A549 (cell line): Measurements from ENCODE around the gene PGC. TPM values are rescaled to one million over a fixed set of nuclear protein-coding genes. Genes with fewer than 3 reads are reported as not detected.

Source experiments
- ATAC-seq, 2 experiments: fragments of 200-7000 bp in 1 of 2; fragments of >200 bp in 1 of 2; cut with Nextera tagmentation in 1 of 2; cut with Tn5 transposase in 1 of 2; 3 replicates each; pipeline versions ENCODE4 v1.8.0 to v1.9.1; 2018 to 2020; ENCODE audit warnings: mild to moderate bottlenecking in 1 of 2, moderate library complexity in 1 of 2
- CTCF ChIA-PET: fragments of 300-600 bp; sonication (Branson Sonifier 250); formaldehyde crosslinking; extraction: SDS; loops from one replicate; lab custom pipeline; 2021; ENCODE audit warnings: antibody characterized with exemption, inconsistent platforms; lab: Yijun Ruan, JAX
- POLR2A ChIA-PET: fragments of 350-600 bp; formaldehyde crosslinking; extraction: SDS; loops from one replicate; lab custom pipeline; 2021; ENCODE audit warnings: antibody characterized with exemption, inconsistent platforms; lab: Yijun Ruan, JAX
- DNase-seq, 2 experiments: peaks; one replicate each; pipeline versions ENCODE4 v3.0.0 to v3.0.0-alpha.2; 2011 to 2016; ENCODE audit warnings: low read depth in 1 of 2, low spot score in 1 of 2
- FAIRE-seq: peaks from 2 replicates; lab custom pipeline; 2011; peaks lifted over from hg19 to GRCh38; lab: Jason Lieb, UNC
- H3K27ac ChIP-seq, 2 experiments: fragments of >200 bp; sonication (Bioruptor Twin); formaldehyde crosslinking; 3 replicates each; pipeline ENCODE4 v1.5.1; 2016 to 2017
- H3K4me1 ChIP-seq: fragments of >200 bp; sonication (Bioruptor Twin); formaldehyde crosslinking; 3 replicates; pipeline ENCODE4 v1.6.1; 2016
- H3K4me2 ChIP-seq: fragments of >200 bp; sonication (Bioruptor Twin); formaldehyde crosslinking; 3 replicates; pipeline ENCODE4 v1.6.1; 2016
- H3K4me3 ChIP-seq: fragments of >200 bp; sonication (Bioruptor Twin); formaldehyde crosslinking; 3 replicates; pipeline ENCODE4 v1.5.1; 2016
- H3K9me3 ChIP-seq: fragments of >200 bp; sonication (Bioruptor Twin); formaldehyde crosslinking; 3 replicates; pipeline ENCODE4 v1.6.1; 2016
- CBX8 ChIP-seq: fragments of 200-600 bp; sonication (generic); IDR thresholded peaks from 2 replicates; pipeline ENCODE4 v1.6.1; 2016
- CEBPB ChIP-seq, 2 experiments: fragments of >200 bp in 1 of 2; sonication (Bioruptor Twin) in 1 of 2; formaldehyde crosslinking in 1 of 2; IDR thresholded peaks; 2 replicates each; pipeline ENCODE4 v1.6.1; 2012 to 2016
- CTCF ChIP-seq: fragments of >200 bp; sonication (Bioruptor Twin); formaldehyde crosslinking; IDR thresholded peaks from 3 replicates; pipeline ENCODE4 v1.5.1; 2016
- EHMT2 ChIP-seq: fragments of 200-600 bp; sonication (generic); IDR thresholded peaks from 2 replicates; pipeline ENCODE4 v1.6.1; 2016; ENCODE audit warnings: antibody characterized with exemption, low read depth, mild to moderate bottlenecking, moderate library complexity
- ELK1 ChIP-seq: fragments of 150-350 bp; IDR thresholded peaks from 2 replicates; pipeline ENCODE4 v1.6.1; 2014; ENCODE audit warnings: low read depth, mild to moderate bottlenecking, low read length
- HDAC2 ChIP-seq: fragments of 200-600 bp; sonication (generic); IDR thresholded peaks from 2 replicates; pipeline ENCODE4 v1.6.1; 2016
- HMGXB4 ChIP-seq: fragments of 250-450 bp; sonication (Bioruptor Pico); IDR thresholded peaks from 2 replicates; pipeline ENCODE4 v1.5.0; 2021; ENCODE audit warnings: mild to moderate bottlenecking, moderate library complexity, borderline replicate concordance
- KDM1A ChIP-seq: fragments of 200-600 bp; sonication (generic); IDR thresholded peaks from 2 replicates; pipeline ENCODE4 v1.6.1; 2016; ENCODE audit warnings: low read depth, mild to moderate bottlenecking
- MAFK ChIP-seq: fragments of 450-650 bp; IDR thresholded peaks from 2 replicates; pipeline ENCODE4 v1.6.1; 2014; ENCODE audit not compliant: partially characterized antibody
- MAZ ChIP-seq: fragments of 150-350 bp; IDR thresholded peaks from 2 replicates; pipeline ENCODE4 v1.6.1; 2014; ENCODE audit warnings: antibody characterized with exemption, low read depth, low read length, borderline replicate concordance
- NFE2L2 ChIP-seq: fragments of 150-350 bp; conservative IDR thresholded peaks from 2 replicates; pipeline ENCODE4 v1.6.1; 2014; ENCODE audit warnings: low read length
- NPAS2 ChIP-seq: fragments of 250-450 bp; sonication (Bioruptor Pico); IDR thresholded peaks from 2 replicates; pipeline ENCODE4 v1.8.0; 2022; ENCODE audit warnings: mild to moderate bottlenecking, moderate library complexity, borderline replicate concordance
- POLR2A ChIP-seq: IDR thresholded peaks from 2 replicates; pipeline ENCODE4 v1.6.1; 2012; ENCODE audit warnings: mild to moderate bottlenecking, low read length
- RAD21 ChIP-seq, 2 experiments: fragments of >200 bp in 1 of 2; sonication (Bioruptor Twin) in 1 of 2; formaldehyde crosslinking in 1 of 2; IDR thresholded peaks in 1 of 2; conservative IDR thresholded peaks in 1 of 2; 2 replicates in 1 of 2; 3 replicates in 1 of 2; pipeline ENCODE4 v1.6.1; 2012 to 2018; ENCODE audit warnings: inconsistent platforms in 1 of 2
- TFCP2L1 ChIP-seq: fragments of 250-450 bp; sonication (Bioruptor Pico); IDR thresholded peaks from 2 replicates; pipeline ENCODE4 v1.5.0; 2021; ENCODE audit warnings: mild to moderate bottlenecking
- ZSCAN20 ChIP-seq: fragments of 250-450 bp; sonication (Bioruptor Pico); IDR thresholded peaks from 2 replicates; pipeline ENCODE4 v1.8.0; 2022; ENCODE audit warnings: mild to moderate bottlenecking, moderate library complexity
- WGBS: methylation state at CpG from one replicate; pipeline ENCODE4 v1.1.6; 2017; ENCODE audit errors: missing lambda C conversion rate; 5-methylcytosine and 5-hydroxymethylcytosine counted together
- polyA plus RNA-seq, 4 experiments: library from polyadenylated mRNA; depleted of rRNA in 3 of 4; stranded (reverse); fragments of >200 nt; fragmentation: RNase III in 1 of 4; extraction: RNeasy Plus Mini Kit Qiagen cat#74134 plus additional on column Dnase treatment in 1 of 4; gene quantifications; 2 replicates in 3 of 4; 3 replicates in 1 of 4; pipeline ENCODE4 v1.2.3, GENCODE V29; 2011 to 2017

The PGC gene
- polyA plus RNA-seq, 2 of the 4 experiments (the other 2 are of a cell fraction): not detected

GRCh38 chr6:41774841-41775240 lies 27.6 kb upstream of the PGC start:
- H3K4me2 ChIP-seq: no peak overlapping the region
- H3K27ac ChIP-seq: no peak overlapping the region
- DNase-seq (no peak), FAIRE-seq (no peak), ATAC-seq (no peak)
- H3K9me3 ChIP-seq: no peaks in the 10 kb centered on the region
- peaks cover 7% of the 10 kb centered on the region; the same call in 2 of the 3 replicates for H3K4me1 ChIP-seq
- TF ChIP-seq MAZ: no peak
- WGBS: 74% methylated on average over 3 of the region's 3 CpGs
- H3K4me3 ChIP-seq: no peak overlapping the region
- POLR2A ChIA-PET: interaction anchor here (0.6 kb wide), 1 partner anchor 68 kb away, joined by 4 read pairs; no protein-coding TSS in a partner anchor
- CTCF ChIA-PET: interaction anchor here (0.9 to 4.6 kb wide), 19 partner anchors 11 to 407 kb away, joined by 3 to 49 read pairs (median 5); partner anchors contain the start of genes TFEB and TOMM6

- CTCF ChIA-PET: interaction anchor here (1.6 to 3.0 kb wide), 3 partner anchors 66 to 403 kb away, joined by 3 to 12 read pairs (median 6); no protein-coding TSS in a partner anchor
- H3K4me2 ChIP-seq: no peak overlapping the region
- ATAC-seq (no peak), FAIRE-seq (no peak), DNase-seq (no peak)
- H3K27ac ChIP-seq: no peak overlapping the region
- POLR2A ChIA-PET: no interaction called here
- TF ChIP-seq POLR2A (no peak), CBX8 (no peak), HMGXB4 (CRISPR knock-in tag) (no peak), CEBPB (IDR thresholded peaks at IDR 0.05) (no peak), TFCP2L1 (no peak), HDAC2 (no peak), CTCF (no peak), RAD21 (conservative IDR thresholded peaks at IDR 0.05 in 1 of 2, IDR thresholded peaks at IDR 0.05 in 1 of 2) (no peak), ZSCAN20 (CRISPR knock-in tag) (no peak), ELK1 (no peak)
- no peaks in the 10 kb centered on the region for H3K9me3 ChIP-seq
- peaks cover 20% of the 10 kb centered on the region for H3K4me1 ChIP-seq
- no peak overlapping the region for H3K4me3 ChIP-seq
- 86% methylated on average over 16 of the region's 29 CpGs for WGBS
These were observed 24.1 kb upstream of the PGC start for GRCh38 chr6:41771058-41771983.

GRCh38 chr6:41770381-41771057 lies 23.3 kb upstream of the PGC start:
- ATAC-seq: no peak
- H3K27ac ChIP-seq: no peak overlapping the region
- no peaks in the 10 kb centered on the region for H3K9me3 ChIP-seq
- ChIA-PET POLR2A (no interaction called here), CTCF (no interaction called here)
- 98% methylated on average over 10 of the region's 30 CpGs for WGBS
- H3K4me3 ChIP-seq: no peak overlapping the region
- FAIRE-seq: no peak
- no peak overlapping the region for H3K4me2 ChIP-seq
- H3K4me1 ChIP-seq: peaks cover 20% of the 10 kb centered on the region
- TF ChIP-seq KDM1A (no peak), NFE2L2 (no peak), EHMT2 (no peak), MAFK (no peak), NPAS2 (CRISPR knock-in tag) (no peak)
- no peak for DNase-seq
